ENCODE measurements around the gene CBLB.

CBLB gene

GRCh38 chr3:105708980-105709379 lies 159.8 kb downstream of the CBLB start:
- Mint-ChIP-seq H3K27me3 (ENCODE audit: low read depth) (no peaks in the 10 kb centered on the region), H3K36me3 (ENCODE audit: low read depth) (peaks cover 48% of the 10 kb centered on the region), H3K27ac (no peak overlapping the region), H3K9me3 (peaks cover 6% of the 10 kb centered on the region), H3K4me3 (no peak overlapping the region), H3K4me1 (ENCODE audit: low read depth) (peaks cover 1% of the 10 kb centered on the region)
- DNase-seq (ENCODE audit: low spot score), result no peak

- Mint-ChIP-seq H3K4me3 (no peak overlapping the region), H3K9me3 (peaks cover 6% of the 10 kb centered on the region), H3K27me3 (ENCODE audit: low read depth) (no peaks in the 10 kb centered on the region), H3K4me1 (ENCODE audit: low read depth) (peaks cover 1% of the 10 kb centered on the region), H3K27ac (no peak overlapping the region), H3K36me3 (ENCODE audit: low read depth) (peaks cover 49% of the 10 kb centered on the region)
- no peak for DNase-seq (ENCODE audit: low spot score)
Measured at GRCh38 chr3:105707009-105707408, 161.8 kb downstream of the CBLB start.

- no peak for DNase-seq (ENCODE audit: low spot score)
- peaks cover 3% of the 10 kb centered on the region for H3K9me3 Mint-ChIP-seq
- no peak overlapping the region for H3K4me3 Mint-ChIP-seq
- H3K36me3 Mint-ChIP-seq (ENCODE audit: low read depth), result peaks cover 51% of the 10 kb centered on the region
- no peak overlapping the region for H3K27ac Mint-ChIP-seq
- H3K27me3 Mint-ChIP-seq (ENCODE audit: low read depth), result no peaks in the 10 kb centered on the region
- H3K4me1 Mint-ChIP-seq (ENCODE audit: low read depth), result peaks cover 8% of the 10 kb centered on the region
Measured at GRCh38 chr3:105704726-105705410, 163.9 kb downstream of the CBLB start.

- H3K4me1 Mint-ChIP-seq (ENCODE audit: low read depth), result peaks cover 25% of the 10 kb centered on the region
- H3K4me3 Mint-ChIP-seq, result no peak overlapping the region
- no peak overlapping the region for H3K27ac Mint-ChIP-seq
- no peaks in the 10 kb centered on the region for H3K27me3 Mint-ChIP-seq (ENCODE audit: low read depth)
- H3K9me3 Mint-ChIP-seq, result no peaks in the 10 kb centered on the region
- peaks cover 54% of the 10 kb centered on the region for H3K36me3 Mint-ChIP-seq (ENCODE audit: low read depth)
- DNase-seq (ENCODE audit: low spot score), result peak; percentile 18
Measured at GRCh38 chr3:105700575-105700974, 168.2 kb downstream of the CBLB start.

DNA sequence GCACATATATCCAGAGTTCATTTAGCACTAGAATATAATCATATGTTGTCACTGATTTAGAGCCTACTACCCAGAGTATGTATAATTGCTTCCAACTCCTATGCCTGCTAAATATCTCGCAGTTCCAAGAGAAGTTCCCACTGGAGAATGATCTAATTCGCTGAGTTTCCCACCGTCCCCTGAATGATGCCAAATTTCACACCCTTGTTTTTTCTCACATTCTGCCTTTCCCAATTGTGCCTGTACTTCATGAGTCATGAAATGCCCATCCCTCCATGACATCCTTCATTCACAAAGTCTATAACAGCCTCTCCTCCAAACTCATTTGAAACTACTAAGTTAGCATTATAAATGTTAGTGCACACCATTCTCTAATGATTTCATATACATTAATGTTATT lies 177.2 kb downstream of the CBLB start:
- no peaks in the 10 kb centered on the region for H3K9me3 Mint-ChIP-seq
- no peak for DNase-seq (ENCODE audit: low spot score)
- H3K4me3 Mint-ChIP-seq, result no peak overlapping the region
- peaks cover 46% of the 10 kb centered on the region for H3K36me3 Mint-ChIP-seq (ENCODE audit: low read depth)
- H3K27ac Mint-ChIP-seq, result no peak overlapping the region
- no peaks in the 10 kb centered on the region for H3K27me3 Mint-ChIP-seq (ENCODE audit: low read depth)
- peaks cover 24% of the 10 kb centered on the region for H3K4me1 Mint-ChIP-seq (ENCODE audit: low read depth)

DNA sequence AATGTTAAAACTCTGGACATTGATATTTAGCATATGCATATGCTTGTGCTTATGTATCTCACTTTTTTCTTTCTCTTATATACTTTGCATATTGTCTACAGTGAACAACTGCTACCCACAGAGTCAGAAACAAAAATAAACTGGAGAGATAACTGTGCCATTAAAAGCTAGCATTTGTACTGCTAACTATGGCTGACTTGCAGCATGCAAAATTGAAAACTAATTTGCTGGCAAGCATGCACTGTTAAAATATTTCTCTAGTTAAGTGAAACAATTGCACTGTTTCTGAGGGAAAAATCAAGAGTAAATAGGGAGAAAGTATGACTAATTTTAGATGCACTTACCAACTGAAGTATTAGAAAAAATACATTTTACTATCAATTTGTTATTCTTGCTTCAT lies 177.8 kb downstream of the CBLB start:
- Mint-ChIP-seq H3K36me3 (ENCODE audit: low read depth) (peaks cover 44% of the 10 kb centered on the region), H3K27ac (no peak overlapping the region), H3K4me3 (no peak overlapping the region), H3K9me3 (no peaks in the 10 kb centered on the region), H3K4me1 (ENCODE audit: low read depth) (peaks cover 27% of the 10 kb centered on the region), H3K27me3 (ENCODE audit: low read depth) (no peaks in the 10 kb centered on the region)
- DNase-seq (ENCODE audit: low spot score), result no peak

DNA sequence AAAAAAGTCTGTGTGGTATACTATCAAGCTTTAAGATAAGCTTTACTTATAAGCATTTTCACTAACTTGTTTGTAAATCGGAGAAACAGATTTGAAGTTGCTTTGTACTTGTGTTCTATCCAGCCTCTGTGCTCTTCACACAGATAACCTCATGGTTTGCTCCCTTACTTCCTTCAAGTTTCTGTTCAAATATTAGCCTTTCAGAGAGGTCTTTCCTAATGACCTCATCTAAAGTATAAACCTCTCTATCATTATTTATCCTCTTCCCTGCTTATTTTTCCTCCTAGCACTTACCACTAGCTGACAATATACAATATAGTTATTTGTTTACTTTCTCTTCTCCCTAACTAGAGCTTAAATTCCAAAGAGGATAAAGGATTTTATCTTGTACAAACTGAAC lies 180.0 kb downstream of the CBLB start:
- no peak overlapping the region for H3K4me3 Mint-ChIP-seq
- H3K27me3 Mint-ChIP-seq (ENCODE audit: low read depth), result no peaks in the 10 kb centered on the region
- peak overlapping the region; percentile 19 for H3K27ac Mint-ChIP-seq
- H3K9me3 Mint-ChIP-seq, result no peaks in the 10 kb centered on the region
- H3K36me3 Mint-ChIP-seq (ENCODE audit: low read depth), result peaks cover 50% of the 10 kb centered on the region
- peaks cover 25% of the 10 kb centered on the region for H3K4me1 Mint-ChIP-seq (ENCODE audit: low read depth)
- no peak for DNase-seq (ENCODE audit: low spot score)

DNA sequence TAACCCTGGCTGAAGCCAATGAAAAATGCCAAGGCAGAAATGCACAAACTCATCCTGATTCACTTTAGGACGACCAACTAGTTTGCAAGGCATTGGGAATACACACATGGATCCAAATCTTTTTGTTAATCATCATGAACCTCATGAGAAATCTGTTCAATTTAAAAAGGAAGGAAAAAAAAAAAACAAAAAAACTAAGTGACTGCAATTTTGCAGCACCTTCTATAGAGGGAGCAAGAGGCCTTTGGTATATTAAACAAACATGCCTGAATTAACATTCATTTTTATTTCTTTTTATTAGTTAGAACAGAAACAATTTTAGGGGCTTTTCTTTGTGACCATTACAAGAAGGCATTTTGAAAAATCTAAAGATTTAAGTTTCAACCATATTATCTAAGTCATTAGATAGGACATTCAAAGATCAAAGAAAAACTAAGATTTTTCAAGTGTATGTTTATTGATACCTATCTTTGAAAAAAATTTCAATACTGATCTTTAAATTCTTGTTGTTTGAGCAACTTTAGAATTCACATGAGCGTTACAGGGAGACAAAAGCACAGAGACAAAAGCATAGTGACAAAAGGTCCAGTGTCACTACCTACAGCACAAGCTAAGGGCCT lies 182.4 kb downstream of the CBLB start:
- no peak for DNase-seq (ENCODE audit: low spot score)
- Mint-ChIP-seq H3K4me1 (ENCODE audit: low read depth) (peaks cover 19% of the 10 kb centered on the region), H3K36me3 (ENCODE audit: low read depth) (peaks cover 42% of the 10 kb centered on the region), H3K27ac (no peak overlapping the region), H3K4me3 (no peak overlapping the region), H3K9me3 (no peaks in the 10 kb centered on the region), H3K27me3 (ENCODE audit: low read depth) (no peaks in the 10 kb centered on the region)

GRCh38 chr3:105679951-105680350 lies 188.9 kb downstream of the CBLB start:
- no peak overlapping the region for H3K4me3 Mint-ChIP-seq
- H3K27ac Mint-ChIP-seq, result no peak overlapping the region
- peaks cover 60% of the 10 kb centered on the region for H3K36me3 Mint-ChIP-seq (ENCODE audit: low read depth)

DNA sequence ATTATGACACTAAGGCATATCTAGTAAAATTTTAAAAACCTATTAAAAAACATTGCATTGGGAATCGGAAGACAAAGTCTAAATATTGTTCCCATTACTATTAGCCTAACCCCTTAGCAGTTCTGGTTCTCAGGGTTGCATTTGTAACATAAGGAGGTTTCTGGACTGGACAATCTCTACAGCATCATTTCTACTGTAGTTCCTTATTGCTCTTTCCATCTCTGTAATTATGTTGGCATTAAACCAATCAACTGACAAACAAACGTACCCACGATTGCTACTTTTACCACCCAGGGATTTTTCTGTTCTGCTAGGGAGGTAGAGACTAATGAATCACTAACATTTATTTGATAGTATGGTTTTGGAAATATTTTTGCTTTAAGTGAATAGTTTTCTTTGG lies 190.8 kb downstream of the CBLB start:
- H3K36me3 Mint-ChIP-seq (ENCODE audit: low read depth), result peaks cover 64% of the 10 kb centered on the region
- no peak overlapping the region for H3K27ac Mint-ChIP-seq
- H3K9me3 Mint-ChIP-seq, result peaks cover 8% of the 10 kb centered on the region
- peaks cover 7% of the 10 kb centered on the region for H3K4me1 Mint-ChIP-seq (ENCODE audit: low read depth)
- H3K4me3 Mint-ChIP-seq, result no peak overlapping the region
- H3K27me3 Mint-ChIP-seq (ENCODE audit: low read depth), result no peaks in the 10 kb centered on the region
- DNase-seq (ENCODE audit: low spot score), result no peak

More at GRCh38 chr3:105679951-105680350, 188.9 kb downstream of the CBLB start:
- H3K4me1 Mint-ChIP-seq (ENCODE audit: low read depth), result no peaks in the 10 kb centered on the region
- no peaks in the 10 kb centered on the region for H3K27me3 Mint-ChIP-seq (ENCODE audit: low read depth)
- no peak for DNase-seq (ENCODE audit: low spot score)
- peaks cover 4% of the 10 kb centered on the region for H3K9me3 Mint-ChIP-seq

GRCh38 chr3:105676621-105677300 lies 192.1 kb downstream of the CBLB start:
- Mint-ChIP-seq H3K9me3 (peaks cover 8% of the 10 kb centered on the region), H3K27ac (no peak overlapping the region), H3K4me1 (ENCODE audit: low read depth) (peaks cover 7% of the 10 kb centered on the region), H3K36me3 (ENCODE audit: low read depth) (peaks cover 62% of the 10 kb centered on the region), H3K27me3 (ENCODE audit: low read depth) (no peaks in the 10 kb centered on the region), H3K4me3 (no peak overlapping the region)
- DNase-seq (ENCODE audit: low spot score), result peak; percentile 77

GRCh38 chr3:105674437-105675065 lies 194.3 kb downstream of the CBLB start:
- Mint-ChIP-seq H3K4me3 (no peak overlapping the region), H3K4me1 (ENCODE audit: low read depth) (peaks cover 7% of the 10 kb centered on the region), H3K27me3 (ENCODE audit: low read depth) (no peaks in the 10 kb centered on the region), H3K36me3 (ENCODE audit: low read depth) (peaks cover 48% of the 10 kb centered on the region), H3K27ac (no peak overlapping the region), H3K9me3 (peaks cover 8% of the 10 kb centered on the region)
- DNase-seq (ENCODE audit: low spot score), result no peak

DNA sequence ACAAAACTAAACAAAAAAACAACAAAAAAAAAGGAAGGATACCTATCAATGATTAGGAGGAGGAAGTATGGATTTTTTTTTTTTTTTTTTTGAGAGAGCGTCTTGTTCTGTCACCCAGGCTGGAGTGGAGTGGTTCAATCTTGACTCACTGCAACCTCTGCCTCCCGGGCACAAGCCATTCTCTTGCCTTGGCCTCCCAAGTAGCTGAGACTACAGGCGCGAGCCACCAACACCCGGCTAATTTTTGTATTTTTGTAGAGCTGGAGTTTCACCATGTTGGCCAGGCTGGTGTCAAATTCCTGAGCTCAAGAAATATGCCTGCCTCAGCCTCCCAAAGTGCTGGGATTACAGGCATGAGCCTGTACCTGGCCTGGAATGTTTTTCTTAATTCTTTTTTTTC lies 195.8 kb downstream of the CBLB start:
- no peak for DNase-seq (ENCODE audit: low spot score)
- Mint-ChIP-seq H3K27ac (no peak overlapping the region), H3K27me3 (ENCODE audit: low read depth) (no peaks in the 10 kb centered on the region), H3K4me1 (ENCODE audit: low read depth) (peaks cover 7% of the 10 kb centered on the region), H3K4me3 (no peak overlapping the region), H3K36me3 (ENCODE audit: low read depth) (peaks cover 51% of the 10 kb centered on the region), H3K9me3 (peaks cover 8% of the 10 kb centered on the region)

DNA sequence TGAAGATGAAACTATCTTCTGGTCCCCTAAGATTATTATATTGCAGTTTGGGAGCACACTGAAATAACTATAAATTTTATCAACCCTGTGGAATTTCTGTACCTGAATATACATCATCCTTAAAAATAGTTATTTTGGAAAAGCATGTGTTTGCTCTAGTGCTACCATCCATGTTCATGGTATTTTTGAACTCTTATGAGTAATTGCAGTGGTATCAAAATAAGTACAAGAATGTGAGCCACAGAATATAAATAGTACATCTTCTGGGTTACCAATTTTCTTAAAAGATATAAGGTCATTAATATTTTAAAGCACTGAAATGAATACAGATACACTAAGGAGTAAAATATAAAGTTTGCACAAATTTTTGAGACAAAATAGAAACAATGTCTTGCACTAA lies 206.5 kb downstream of the CBLB start:
- DNase-seq (ENCODE audit: low spot score), result no peak
- H3K36me3 Mint-ChIP-seq (ENCODE audit: low read depth), result peaks cover 38% of the 10 kb centered on the region
- no peaks in the 10 kb centered on the region for H3K9me3 Mint-ChIP-seq
- H3K27ac Mint-ChIP-seq, result no peak overlapping the region
- no peaks in the 10 kb centered on the region for H3K27me3 Mint-ChIP-seq (ENCODE audit: low read depth)
- no peaks in the 10 kb centered on the region for H3K4me1 Mint-ChIP-seq (ENCODE audit: low read depth)
- no peak overlapping the region for H3K4me3 Mint-ChIP-seq

Data from T-helper 2 cell treated with Interferon-gamma antibody and Interleukin-4, amounts not matched to agents 5 μg/mL and 100 μg/mL, for 36 hours (primary cell).